OCI-LY1 (cell line): ENCODE data around the gene FANCC.

ENCODE experiments used
- H2AFZ ChIP-seq: fragments of 200-600 bp; sonication (generic), shearing (Covaris generic); 2 replicates; pipeline ENCODE4 v1.6.0; 2014; ENCODE audit warnings: antibody characterized with exemption, mild to moderate bottlenecking, low read length
- H3F3A ChIP-seq: fragments of 200-600 bp; sonication (generic), shearing (Covaris generic); 2 replicates; pipeline ENCODE4 v1.6.0; 2014; ENCODE audit warnings: mild to moderate bottlenecking, antibody characterized with exemption, low read length, moderate library complexity; ENCODE audit not compliant: insufficient read depth
- H3K27ac ChIP-seq: fragments of 200-600 bp; sonication (generic); 2 replicates; pipeline ENCODE4 v1.5.1; 2014; ENCODE audit warnings: low read length, mixed run types, mild to moderate bottlenecking, low read depth; ENCODE audit not compliant: poor library complexity, severe bottlenecking
- H3K27me3 ChIP-seq: fragments of 200-600 bp; sonication (generic); 2 replicates; pipeline ENCODE4 v1.6.0; 2014; ENCODE audit warnings: antibody characterized with exemption, mild to moderate bottlenecking, low read length, moderate library complexity; ENCODE audit not compliant: insufficient read depth
- H3K36me3 ChIP-seq: fragments of 200-600 bp; sonication (generic); 2 replicates; pipeline ENCODE4 v1.6.1; 2014; ENCODE audit warnings: mild to moderate bottlenecking, antibody characterized with exemption, low read length, moderate library complexity, mixed read lengths; ENCODE audit not compliant: insufficient read depth
- H3K4me1 ChIP-seq: fragments of 200-600 bp; sonication (generic); 2 replicates; pipeline ENCODE4 v1.5.1; 2014; ENCODE audit warnings: mild to moderate bottlenecking, low read length, moderate library complexity; ENCODE audit not compliant: insufficient read depth, severe bottlenecking
- H3K4me2 ChIP-seq: fragments of 200-600 bp; sonication (generic), shearing (Covaris generic); 2 replicates; pipeline ENCODE4 v1.6.1; 2014; ENCODE audit warnings: low read length
- H3K4me3 ChIP-seq: fragments of 200-600 bp; sonication (generic); 2 replicates; pipeline ENCODE4 v1.5.1; 2014; ENCODE audit warnings: low read length, low read depth, mild to moderate bottlenecking, mixed read lengths; ENCODE audit not compliant: poor library complexity, severe bottlenecking
- H3K79me2 ChIP-seq: fragments of 200-600 bp; shearing (Covaris generic); 2 replicates; pipeline ENCODE4 v1.6.1; 2016; ENCODE audit warnings: mixed run types, low read length, mixed read lengths; ENCODE audit not compliant: insufficient read depth
- H3K9ac ChIP-seq: fragments of 200-600 bp; sonication (generic), shearing (Covaris generic); 2 replicates; pipeline ENCODE4 v1.6.1; 2014; ENCODE audit warnings: mild to moderate bottlenecking, low read length, mixed read lengths
- H3K9me2 ChIP-seq: fragments of 200-600 bp; sonication (generic), shearing (Covaris generic); 2 replicates; pipeline ENCODE4 v1.6.1; 2014; ENCODE audit warnings: low read depth, mild to moderate bottlenecking, low read length, mixed read lengths
- H3K9me3 ChIP-seq: fragments of 200-600 bp; shearing (Covaris generic); 2 replicates; pipeline ENCODE4 v1.6.1; 2014; ENCODE audit warnings: low read length, mixed read lengths
- H4K20me1 ChIP-seq: fragments of 200-600 bp; sonication (generic), shearing (Covaris generic); 2 replicates; pipeline ENCODE4 v1.6.0; 2016; ENCODE audit warnings: mild to moderate bottlenecking, low read length; ENCODE audit not compliant: insufficient read depth
- CTCF ChIP-seq: fragments of 200-600 bp; sonication (generic), shearing (Covaris generic); IDR thresholded peaks from 2 replicates; pipeline ENCODE4 v1.5.1; 2017; ENCODE audit warnings: mild to moderate bottlenecking, antibody characterized with exemption, low read length, moderate library complexity, mixed read lengths
- EZH2 ChIP-seq: fragments of 200-600 bp; sonication (generic), shearing (Covaris generic); IDR thresholded peaks from 2 replicates; pipeline ENCODE4 v1.8.0; 2017; ENCODE audit warnings: borderline replicate concordance, mixed run types, mild to moderate bottlenecking, antibody characterized with exemption, low read length, moderate library complexity, mixed read lengths

The FANCC gene

GRCh38 chr9:95155220-95155619, 162.3 kb downstream of the FANCC start:
- Histone ChIP-seq H3F3A (no peaks in the 10 kb centered on the region), H3K4me2 (no peak overlapping the region), H3K9me3 (no peaks in the 10 kb centered on the region), H3K4me1 (no peaks in the 10 kb centered on the region), H3K4me3 (no peak overlapping the region), H4K20me1 (no peaks in the 10 kb centered on the region), H3K9me2 (no peaks in the 10 kb centered on the region), H3K36me3 (no peaks in the 10 kb centered on the region), H2AFZ (no peak overlapping the region), H3K27ac (no peak overlapping the region), H3K79me2 (no peaks in the 10 kb centered on the region), H3K9ac (no peak overlapping the region), H3K27me3 (no peaks in the 10 kb centered on the region)
- no peak for TF ChIP-seq CTCF
- no peak for TF ChIP-seq EZH2

GRCh38 chr9:95150903-95151302, 166.6 kb downstream of the FANCC start:
- H3K27ac ChIP-seq, result no peak overlapping the region
- H3K4me2 ChIP-seq, result no peak overlapping the region
- H3K79me2 ChIP-seq, result no peaks in the 10 kb centered on the region
- no peak overlapping the region for H3K9ac ChIP-seq
- H3K9me3 ChIP-seq, result no peaks in the 10 kb centered on the region
- no peak overlapping the region for H2AFZ ChIP-seq
- no peaks in the 10 kb centered on the region for H3F3A ChIP-seq
- H4K20me1 ChIP-seq, result no peaks in the 10 kb centered on the region
- H3K27me3 ChIP-seq, result no peaks in the 10 kb centered on the region
- H3K4me1 ChIP-seq, result no peaks in the 10 kb centered on the region
- H3K36me3 ChIP-seq, result no peaks in the 10 kb centered on the region
- H3K4me3 ChIP-seq, result no peak overlapping the region
- H3K9me2 ChIP-seq, result no peaks in the 10 kb centered on the region
- TF ChIP-seq CTCF, result no peak

- Histone ChIP-seq H3K9ac (no peak overlapping the region), H3K9me2 (no peaks in the 10 kb centered on the region), H2AFZ (no peak overlapping the region), H3K27me3 (no peaks in the 10 kb centered on the region), H3K4me3 (no peak overlapping the region), H3K36me3 (no peaks in the 10 kb centered on the region), H3F3A (no peaks in the 10 kb centered on the region), H3K27ac (no peak overlapping the region), H3K79me2 (no peaks in the 10 kb centered on the region), H3K4me2 (no peak overlapping the region), H3K9me3 (no peaks in the 10 kb centered on the region), H3K4me1 (no peaks in the 10 kb centered on the region), H4K20me1 (no peaks in the 10 kb centered on the region)
- TF ChIP-seq CTCF, result no peak
- TF ChIP-seq EZH2, result no peak
These were observed 169.3 kb downstream of the FANCC start for GRCh38 chr9:95148208-95148520.
